Activated naive CD8-positive, alpha-beta T cell treated with anti-CD3 and anti-CD28 coated beads, Interleukin-2, amount 50 U/mL, for 16 hours (primary cell): ENCODE measurements around the gene FIZ1.
A peak's percentile ranks its signal among the peaks of the same experiment; 100 is the strongest.
"Not testable (repeated sequence)": the region's sequence is repeated elsewhere in the genome, so short reads cannot be mapped to it uniquely, and the experiment has no call there.

ENCODE experiments used
- DNase-seq: peaks from one replicate; pipeline ENCODE4 v3.0.0-alpha.2; 2020; ENCODE audit warnings: low read depth, low spot score

The FIZ1 gene

DNA sequence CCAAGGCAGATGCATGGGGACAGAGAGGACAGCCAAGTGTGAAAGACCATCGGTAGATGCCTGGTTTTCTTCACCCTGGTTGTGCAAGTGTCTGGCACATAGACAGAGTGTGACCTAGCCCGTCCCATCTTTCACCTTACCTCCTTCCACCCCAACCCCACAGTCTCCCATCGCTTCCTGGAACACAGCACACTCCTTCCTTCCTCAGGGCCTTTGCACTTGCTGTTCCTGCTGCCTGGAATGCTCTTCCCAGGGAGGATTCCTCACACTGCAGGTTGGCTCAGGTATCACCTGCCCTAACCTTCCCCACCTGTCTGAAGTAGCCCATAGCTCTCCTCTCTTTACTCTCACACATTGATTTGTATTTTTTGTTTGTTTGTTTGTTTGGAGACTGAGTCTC, 3.0 kb downstream of the FIZ1 start:
- no peak for DNase-seq

DNA sequence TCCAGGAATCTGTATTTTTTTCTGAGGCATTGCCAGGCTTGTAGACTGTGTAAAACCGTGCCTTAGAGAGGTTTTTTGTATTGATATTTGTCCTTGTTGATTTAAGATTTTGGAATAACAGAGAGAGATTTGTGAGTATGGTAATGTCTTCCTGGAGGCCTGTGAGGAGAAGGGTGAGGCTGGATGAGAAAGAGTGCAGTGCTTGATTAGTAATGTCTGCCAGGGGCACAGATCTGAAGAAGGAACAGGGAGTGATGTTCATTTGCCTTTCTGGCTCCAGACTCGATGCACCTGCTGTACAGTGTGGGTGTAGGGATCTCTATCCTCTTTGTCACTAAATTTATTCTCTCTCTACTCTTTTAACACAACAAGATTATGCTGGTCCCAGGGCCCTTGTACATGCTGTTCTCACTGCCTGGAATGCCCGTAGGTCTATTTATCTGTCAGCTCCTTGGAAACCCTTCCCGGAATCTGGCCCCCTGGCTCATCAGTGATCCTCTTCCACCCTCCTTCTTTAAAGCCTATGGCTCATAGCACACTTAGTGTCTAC, 4.2 kb downstream of the FIZ1 start:
- DNase-seq, result no peak

DNA sequence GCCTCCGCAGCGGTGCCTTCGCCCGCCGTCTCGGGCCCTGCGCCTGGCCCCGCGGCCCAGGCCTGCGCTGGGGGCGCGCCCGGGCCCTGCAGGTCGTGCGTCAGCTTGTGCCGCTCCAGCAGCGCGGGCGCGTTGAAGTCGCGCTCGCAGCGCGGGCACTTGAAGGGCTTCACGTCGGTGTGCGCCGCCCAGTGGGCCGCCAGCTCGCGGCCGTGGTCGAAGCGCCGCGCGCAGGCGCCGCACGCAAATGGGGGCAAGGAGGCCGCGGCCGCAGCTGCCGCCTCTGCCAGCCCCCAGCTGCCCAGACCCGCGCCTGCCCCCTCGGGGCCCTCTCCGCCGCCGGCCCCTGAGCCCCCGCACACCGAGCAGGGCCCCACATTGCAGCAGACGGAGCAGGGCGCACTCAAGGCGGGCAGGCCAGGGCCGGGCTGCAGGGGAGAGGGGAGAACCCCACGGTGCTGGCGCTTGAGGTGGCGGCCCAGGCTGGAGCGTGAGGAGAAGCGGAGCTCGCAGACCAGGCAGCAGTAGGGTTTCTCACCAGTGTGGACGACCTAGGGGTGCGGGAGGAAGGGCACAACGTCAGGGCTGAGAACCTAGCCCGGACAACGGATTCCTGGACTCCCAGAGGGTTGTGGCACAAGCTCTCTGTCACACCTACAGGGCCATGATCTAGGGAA, 6.1 kb downstream of the FIZ1 start:
- DNase-seq, result no peak

DNA sequence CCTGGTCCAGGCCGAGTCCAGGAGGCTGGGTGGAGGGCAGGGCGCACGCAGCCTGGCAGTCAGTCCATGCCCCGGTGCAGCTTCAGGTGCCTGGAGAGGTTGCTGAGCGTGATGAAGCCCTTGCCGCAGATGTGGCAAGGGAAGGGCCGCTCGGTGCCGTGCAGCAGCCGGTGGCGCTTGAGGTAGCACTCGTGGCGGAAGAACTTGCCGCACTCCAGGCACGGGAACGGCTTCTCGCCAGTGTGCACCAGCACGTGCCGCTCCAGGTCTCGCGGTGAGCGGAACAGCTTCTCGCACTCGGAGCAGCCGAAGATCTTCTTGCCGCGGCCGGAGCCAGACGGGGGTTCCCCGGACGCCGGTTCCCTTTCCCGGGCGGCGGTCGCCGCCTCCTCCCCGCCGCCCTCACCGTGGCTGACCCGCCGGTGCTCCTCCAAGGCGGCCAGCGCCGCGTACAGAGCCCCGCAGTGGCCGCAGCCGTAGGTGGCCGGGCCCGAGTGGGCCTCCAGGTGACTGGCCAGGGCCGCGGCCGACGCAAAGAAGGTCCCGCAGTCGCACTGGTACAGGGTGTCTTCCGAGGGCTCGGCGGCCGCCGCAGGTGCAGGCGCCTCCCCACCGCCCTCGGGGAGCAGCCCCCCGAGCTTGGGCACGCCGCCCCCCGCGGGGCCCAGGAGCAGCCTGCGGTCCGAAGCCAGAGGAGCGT, 6.8 kb downstream of the FIZ1 start:
- no peak for DNase-seq

DNA sequence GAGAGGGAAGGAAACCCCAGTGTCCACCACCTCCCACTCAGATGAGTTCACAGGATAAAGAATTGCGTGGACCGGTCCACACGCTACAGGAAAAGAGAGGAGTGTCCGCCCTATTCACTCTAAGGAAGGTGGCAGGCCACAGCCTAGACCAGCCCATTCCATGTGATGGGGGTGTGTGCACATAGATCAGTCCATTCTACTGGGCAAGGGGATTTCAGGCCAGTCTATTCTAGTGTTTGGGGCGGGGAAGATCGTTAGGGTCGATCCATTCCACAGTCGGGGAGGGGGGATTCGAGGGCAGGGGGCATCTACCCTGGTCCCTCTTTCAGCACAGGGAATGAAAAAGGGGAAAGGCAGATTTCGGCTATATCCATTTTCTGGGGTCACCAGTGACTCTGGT, 7.8 kb downstream of the FIZ1 start:
- DNase-seq, result no peak

DNA sequence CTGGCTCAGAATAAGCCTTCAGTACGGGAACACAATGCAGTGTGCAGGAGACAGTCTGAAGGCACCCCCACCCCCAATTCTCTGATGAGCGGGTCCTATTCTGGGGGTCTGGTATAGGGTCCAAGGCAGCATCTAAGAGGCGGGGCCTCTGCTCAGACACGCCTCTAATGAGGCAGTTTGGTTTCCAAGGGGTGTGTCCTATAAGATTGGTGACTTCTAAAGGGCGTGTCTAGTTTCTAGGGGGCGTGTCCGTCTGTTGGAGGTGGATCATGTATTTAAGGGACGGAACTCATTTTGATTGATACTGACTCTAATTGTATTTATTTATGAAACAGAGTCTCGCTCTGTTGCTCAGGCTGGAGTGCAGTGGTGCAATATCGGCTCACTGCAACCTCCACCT, 8.7 kb downstream of the FIZ1 start:
- DNase-seq, result no peak

DNA sequence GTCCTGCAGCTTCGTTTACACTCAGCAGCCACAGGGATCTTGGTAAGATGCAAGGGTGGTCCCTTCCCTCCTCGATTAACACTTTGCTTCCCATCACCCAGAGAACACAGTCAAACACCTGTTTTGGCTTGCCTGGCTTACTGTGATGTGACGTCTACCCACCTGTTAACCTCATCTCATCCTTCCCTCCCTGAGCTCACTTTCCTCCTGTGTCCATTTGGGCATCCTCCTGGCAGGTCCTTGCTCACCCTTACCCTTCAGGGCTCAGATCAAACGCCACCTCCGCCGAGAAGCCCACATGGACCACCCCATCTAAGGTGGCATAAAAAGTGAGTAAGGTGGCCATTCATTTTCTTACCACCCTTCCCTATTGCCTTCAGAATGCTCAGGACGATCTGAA, 9.2 kb downstream of the FIZ1 start:
- DNase-seq, result no peak

DNA sequence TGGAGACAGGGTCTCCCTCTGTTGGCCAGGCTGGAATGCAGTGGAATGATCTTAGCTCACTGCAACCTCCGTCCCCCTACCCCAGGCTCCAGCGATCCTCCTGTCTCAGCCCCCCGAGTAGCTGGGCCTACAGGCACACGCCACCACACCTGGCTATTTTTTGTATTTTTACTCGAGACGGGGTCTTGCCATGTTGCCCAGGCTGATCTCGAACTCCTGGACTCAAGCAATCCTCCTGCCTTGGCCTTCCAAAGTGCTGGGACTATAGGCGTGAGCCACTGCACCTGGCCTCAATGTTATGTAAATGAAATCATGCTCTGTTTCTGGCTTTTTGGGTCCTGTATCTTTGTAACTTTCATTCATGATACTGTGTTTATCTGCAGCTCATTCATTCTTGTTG, 10.6 kb downstream of the FIZ1 start:
- no peak for DNase-seq

DNA sequence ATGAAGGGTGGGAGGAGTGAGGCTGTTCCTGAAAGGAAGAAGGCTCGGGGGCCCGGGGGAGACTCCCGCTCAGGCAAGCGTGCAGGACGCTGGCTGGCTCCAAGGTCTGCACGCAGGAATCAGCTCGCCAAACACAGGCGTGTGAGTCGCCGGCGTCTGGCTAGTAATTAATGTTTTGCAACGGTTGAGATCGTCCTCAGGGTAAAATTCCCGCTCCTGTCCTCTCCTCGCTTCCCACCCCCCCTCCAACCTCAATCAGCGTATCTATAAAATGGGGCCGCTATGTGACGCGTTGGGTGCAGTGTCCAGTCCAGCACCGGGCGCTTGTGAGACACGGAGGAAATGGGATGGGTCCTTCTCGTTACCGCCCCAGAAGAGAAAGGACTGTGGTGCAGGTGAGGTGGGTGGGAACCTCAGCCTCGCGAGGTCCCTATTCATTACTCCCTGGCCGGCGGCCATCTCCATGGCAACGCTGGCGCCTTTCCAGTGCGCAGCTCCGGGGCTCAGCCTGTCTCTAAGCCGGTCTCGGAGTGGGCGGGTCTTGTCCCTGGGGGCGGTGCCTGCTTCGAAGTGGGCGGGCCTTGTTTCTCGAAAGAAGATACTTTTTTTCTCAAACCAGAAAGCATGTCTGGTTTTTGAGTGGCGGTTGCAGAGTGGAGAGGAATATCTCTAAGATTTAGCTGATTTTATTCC, 12.2 kb downstream of the FIZ1 start:
- DNase-seq, result peak; percentile 88

DNA sequence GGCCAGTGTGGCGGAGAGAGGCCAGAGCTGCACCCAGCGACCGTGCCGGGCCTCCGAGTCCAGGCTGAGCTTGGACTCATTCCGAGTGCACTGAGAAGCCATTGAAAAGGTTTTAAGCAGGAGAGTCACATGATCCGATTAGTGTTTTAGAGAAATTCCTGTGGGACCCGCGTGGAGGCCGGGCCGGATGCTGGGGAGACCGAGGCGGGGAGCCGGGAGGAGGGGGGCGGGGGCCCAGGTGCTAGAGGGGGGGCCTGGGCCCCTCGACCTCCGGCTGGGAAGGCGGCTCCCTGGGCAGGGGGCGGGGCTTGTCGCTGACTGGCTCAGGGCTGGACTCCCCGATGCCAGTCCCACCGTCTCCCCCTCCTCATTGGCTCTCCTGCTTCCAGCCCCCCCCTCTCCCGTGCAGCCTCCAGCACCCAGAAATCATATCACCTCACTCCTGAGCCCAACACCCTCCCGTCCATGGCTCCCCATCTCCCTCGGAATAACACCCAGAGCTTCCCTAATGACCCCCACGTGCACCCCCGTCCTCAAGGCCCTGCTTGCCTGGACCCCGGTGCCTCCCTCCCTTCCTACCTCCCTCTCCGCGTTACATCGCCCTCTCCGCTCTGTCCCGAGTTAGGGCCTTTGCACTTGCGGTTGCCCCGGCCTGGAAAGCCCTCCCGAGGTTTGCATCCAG, 13.5 kb downstream of the FIZ1 start:
- DNase-seq, result no peak

DNA sequence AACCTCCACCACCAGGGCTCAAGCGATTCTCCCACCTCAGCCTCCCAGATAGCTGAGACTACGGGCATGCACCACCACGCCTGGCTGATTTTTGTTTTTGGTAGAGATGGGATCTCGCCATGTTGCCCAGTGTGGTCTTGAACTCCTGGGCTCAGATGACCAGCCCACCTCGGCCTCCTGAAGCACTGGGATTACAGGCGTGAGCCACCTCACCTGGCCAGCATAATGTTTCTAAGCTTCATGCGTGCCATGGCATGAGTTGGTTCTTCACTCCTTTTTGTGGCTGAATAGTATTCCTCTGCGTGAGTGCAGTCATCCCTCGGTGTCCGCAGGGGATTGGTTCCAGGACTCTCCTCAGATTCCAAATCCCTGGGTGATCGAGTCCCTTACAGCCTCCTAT, 14.4 kb downstream of the FIZ1 start:
- no peak for DNase-seq

DNA sequence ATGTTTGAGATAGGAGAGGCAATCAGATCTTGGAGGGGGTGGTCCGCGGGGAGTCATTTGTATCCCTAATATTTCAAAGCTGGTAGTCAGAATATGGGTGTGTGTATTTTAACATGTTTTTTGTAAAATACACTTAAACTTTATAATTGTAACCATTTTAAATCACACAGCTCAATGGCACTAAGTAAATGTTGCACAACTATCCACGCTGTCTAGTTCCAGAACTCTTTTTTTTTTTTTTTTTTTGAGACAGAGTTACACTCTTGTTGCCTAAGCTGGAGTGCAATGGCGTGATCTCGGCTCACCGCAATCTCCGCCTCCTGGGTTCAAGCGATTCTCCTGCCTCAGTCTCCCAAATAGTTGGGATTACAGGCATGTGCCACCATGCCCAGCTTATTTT, 15.4 kb downstream of the FIZ1 start:
- DNase-seq, result not testable (repeated sequence)

DNA sequence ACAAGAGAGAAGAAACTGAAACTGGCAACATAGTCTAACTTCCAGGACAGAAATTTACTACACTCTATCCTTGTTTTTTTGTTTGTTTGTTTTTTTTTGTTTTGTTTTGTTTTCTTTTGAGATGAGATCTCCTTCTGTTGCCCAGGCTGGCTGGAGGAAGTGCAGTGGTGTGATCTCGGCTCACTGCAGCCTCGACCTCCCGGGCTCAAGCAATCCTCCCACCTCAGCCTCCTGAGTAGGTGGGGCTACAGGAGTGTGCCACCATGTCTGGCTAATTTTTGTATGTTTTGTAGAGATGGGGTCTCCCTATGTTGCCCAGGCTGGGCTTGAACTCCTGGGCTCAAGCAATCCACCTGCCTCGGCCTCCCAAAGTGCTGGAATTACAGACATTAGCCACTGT, 17.0 kb downstream of the FIZ1 start:
- not testable (repeated sequence) for DNase-seq

DNA sequence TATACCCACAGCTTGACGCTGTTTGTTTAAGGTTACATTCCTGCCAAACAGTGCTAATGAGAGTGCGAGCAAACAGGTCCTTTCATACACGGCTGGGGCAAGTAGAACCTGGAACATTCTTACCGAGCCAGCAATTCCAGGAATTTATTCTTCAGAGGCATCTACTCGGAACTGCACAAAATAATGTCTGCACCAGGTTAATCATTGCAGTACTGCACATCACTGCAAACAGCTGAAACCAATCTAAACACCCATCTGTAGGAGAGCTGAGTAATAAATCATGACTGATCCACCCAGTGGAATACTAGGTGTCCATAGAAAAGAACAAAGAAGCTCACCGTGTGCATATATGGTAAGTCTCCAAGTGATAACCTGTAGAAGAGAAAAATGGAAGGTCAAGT, 17.5 kb downstream of the FIZ1 start:
- no peak for DNase-seq

DNA sequence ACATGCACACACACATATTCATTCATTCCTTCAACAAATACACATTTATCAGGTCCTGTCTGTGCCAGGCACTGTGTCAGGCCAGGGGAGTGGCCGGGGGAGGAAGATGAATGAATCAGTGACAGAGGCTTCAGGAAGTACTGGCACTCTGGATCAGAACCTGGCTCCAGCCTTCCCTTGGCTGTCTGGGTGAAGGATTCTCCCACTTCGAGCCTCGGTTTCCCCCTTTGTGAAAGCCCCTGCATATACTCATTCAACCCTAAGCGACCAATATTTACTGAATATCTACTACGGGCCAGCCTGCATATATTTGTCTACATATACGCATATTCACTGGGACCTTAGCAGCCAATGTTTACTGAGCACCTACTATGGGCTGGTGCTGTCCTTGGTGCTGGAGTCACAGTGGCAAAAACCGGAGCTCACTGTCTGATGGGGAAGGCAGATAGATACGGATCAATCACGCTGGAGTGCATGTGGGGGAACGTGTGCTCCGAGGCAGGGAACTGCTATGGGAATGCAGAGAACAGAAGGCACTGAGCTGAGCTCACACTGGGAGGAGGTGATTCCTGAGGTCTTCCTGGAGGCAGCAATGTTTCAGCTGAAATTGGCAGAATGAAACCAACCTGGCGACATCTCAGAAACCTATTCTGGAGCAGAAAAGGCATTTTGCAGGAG, 18.0 kb downstream of the FIZ1 start:
- no peak for DNase-seq

DNA sequence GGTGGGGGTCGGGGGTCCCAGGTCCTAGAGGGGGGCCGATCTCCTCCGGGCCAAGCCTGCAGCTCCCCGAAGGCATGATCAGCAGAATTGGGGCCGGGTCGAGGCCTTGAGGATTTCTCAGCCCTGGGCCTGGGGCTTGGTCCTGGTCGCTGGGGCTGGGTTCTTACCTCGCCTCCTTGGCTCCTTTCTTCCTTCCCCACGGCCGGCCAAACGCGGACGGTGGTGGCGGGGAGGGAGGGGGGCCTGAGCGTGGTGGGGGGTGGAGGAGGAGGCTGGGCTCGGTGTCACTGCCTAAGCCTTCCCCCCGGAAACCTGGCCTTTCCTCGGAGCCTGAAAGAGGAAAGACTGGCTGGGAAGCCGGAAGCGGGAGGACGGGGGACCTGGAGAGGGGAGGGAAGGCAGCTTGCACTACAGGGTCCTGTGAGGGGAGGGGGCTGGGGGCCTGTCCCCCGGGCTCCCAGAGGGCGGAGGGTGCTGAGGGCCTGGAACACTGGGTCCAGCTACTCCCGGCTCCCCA, 18.6 kb downstream of the FIZ1 start, which contains the start of gene ZNF579:
Gene ZNF579 (minus strand): TSS at position 221 of the 517 bp plus-strand sequence. CDS start 1,209 bp downstream, outside the sequence.
- DNase-seq, result peak; percentile 60

DNA sequence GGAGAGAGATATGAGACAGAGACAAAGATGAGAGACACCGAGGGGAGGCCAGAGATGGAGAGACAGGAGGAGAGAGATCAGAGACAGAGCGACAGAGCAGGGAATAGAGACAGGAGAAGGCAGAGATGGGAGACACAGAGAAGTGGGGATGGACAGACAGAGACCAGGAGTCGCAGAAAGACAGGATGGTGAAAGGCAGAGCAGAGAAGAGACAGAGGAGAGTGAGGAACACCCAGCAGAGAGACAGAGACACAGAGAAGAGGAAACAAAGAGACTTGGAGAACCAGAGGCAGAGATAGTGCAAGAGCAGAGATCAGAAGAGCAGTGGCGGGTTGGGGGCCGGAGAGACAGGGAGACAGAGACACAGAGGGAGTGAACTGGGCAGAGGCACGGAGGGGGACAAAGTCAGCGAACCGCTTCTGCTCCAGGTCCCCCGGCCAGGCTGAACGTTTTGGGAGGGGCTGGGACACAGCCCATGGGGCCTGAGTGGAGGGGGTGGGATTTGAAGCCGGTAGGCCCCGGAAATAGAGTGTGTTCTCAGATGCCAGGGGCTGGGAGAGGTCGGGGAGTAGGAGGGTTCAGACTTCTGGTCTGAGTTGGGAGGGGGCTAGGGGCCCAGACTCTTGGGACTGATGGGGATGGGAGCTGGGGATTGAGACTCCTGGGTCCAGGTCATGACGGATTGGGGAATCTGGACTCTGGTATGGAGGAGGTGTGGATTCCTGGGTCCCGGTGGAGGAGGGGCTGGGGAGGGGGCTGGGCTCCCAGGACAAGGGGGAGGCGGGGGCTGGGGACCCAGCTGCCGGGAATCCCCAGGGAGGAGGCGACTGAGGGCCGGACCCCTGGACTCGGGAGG, 19.3 kb downstream of the FIZ1 start:
- no peak for DNase-seq

DNA sequence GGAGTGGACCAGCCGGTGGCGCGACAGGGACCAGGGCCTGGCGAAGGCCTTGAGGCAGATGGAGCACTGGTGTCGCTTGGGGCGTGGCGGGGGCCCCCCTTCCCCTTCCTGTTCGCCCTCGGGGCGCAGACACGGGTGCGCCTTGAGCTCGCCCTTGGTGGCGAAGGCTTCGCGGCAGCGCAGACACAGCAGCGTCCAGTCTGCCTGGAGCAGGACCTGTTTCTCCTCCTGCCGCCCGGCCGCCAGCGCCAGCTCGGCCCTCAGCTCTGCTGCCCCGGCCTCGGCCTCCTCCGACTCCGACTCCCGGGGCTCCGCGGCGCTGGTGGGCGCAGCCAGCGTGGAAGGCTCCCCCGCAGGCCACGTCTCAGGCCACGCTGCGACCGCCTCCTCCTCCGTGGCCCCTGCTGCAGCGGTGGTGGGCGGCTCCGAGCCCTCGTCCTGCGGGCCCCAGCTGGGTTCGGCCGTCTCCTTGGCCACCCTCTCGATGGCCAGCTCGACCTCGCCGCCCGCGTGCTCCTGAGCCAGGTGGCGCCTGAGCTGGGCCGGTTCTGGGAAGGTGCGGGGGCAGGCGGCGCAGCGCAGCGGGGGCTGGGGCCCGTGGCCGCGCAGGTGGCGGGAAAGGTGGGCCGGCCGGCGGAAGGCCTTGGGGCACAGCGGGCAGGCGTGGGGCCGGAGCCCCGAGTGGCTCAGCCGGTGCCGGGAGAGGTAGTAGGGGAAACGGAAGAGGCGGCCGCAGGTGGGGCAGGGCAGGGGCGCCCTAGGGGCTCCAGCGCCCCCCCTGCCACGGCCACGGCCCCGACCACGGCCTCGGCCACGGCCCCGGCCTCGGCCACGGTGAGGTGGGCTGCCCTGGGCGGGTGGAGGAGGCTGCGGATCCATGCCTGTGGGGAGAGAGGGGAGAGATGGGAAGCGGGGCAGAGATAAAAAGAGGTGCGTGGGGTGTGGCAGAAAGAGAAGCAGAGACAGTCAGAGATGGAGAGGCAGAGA, 20.3 kb downstream of the FIZ1 start:
- DNase-seq, result no peak
